ENCODE results near the gene CCNF. TPM values are rescaled to one million over a fixed set of nuclear protein-coding genes. Genes with fewer than 3 reads are reported as not detected.

Gene CCNF
- total and polyA plus RNA-seq, 9 of the 15 experiments (the other 6 are each of a cell fraction or from before 2014, with no cell fraction given) = 4.1 to 70.1 (median 29.5) TPM

GRCh38 chr16:2497695-2498484, 68.6 kb downstream of the CCNF start:
- H3K79me2 ChIP-seq (ENCODE audit: control insufficient read depth, insufficient read depth, low read length) = peaks cover 22% of the 10 kb centered on the region
- in situ Hi-C loops (cut with MboI) = no loop called here
- H4K20me1 ChIP-seq (replicated peaks; ENCODE audit: control insufficient read depth, insufficient read depth, low read length) = peaks cover 7% of the 10 kb centered on the region
- CTCF ChIA-PET (ENCODE audit: low intra/inter-chr PET ratio) = no interaction called here
- H3K4me2 ChIP-seq (ENCODE audit: insufficient read depth, low read length) = peak overlapping the region; percentile 57; the same call in 1 of the 2 replicates
- intact Hi-C loops (cut with micrococcal nuclease) = loop anchor here (5.0 kb wide), 1 partner anchor 301 kb away; the partner anchor contains the start of gene CASKIN1
- no TSS peak for BruUV-seq (replicated peaks)
- no peak overlapping the region for H3K4me3 ChIP-seq
- peak overlapping the region; percentile 27; the same call in 1 of the 3 replicates for H3K27ac ChIP-seq (ENCODE audit: extremely low read depth, low read depth, low read length)
- H3K27me3 ChIP-seq (ENCODE audit: control insufficient read depth in 2 of 2, insufficient read depth in 2 of 2, low read length in 2 of 2) = no peaks in the 10 kb centered on the region
- WGBS (ENCODE audit: insufficient coverage, low coverage, missing lambda C conversion rate) = 86% methylated on average over 19 of the region's 26 CpGs
- POLR2A ChIA-PET = interaction anchor here (1.5 kb wide), 1 partner anchor 17 kb away, joined by 5 read pairs; the partner anchor contains the start of gene ATP6V0C
- FAIRE-seq = no peak
- no peak for TF ChIP-seq HNRNPK (IDR thresholded peaks at IDR 0.05; ENCODE audit: low read depth, low read length, poor library complexity, severe bottlenecking)
- no peak for TF ChIP-seq ETS1 (conservative IDR thresholded peaks at IDR 0.05; ENCODE audit: control insufficient read depth, low read depth, low read length)
- no peak for TF ChIP-seq KLF16 (IDR thresholded peaks at IDR 0.05)
- no peak for TF ChIP-seq NFIC (IDR thresholded peaks at IDR 0.05)
- TF ChIP-seq IRF9 (tag; IDR thresholded peaks at IDR 0.05) = no peak
- no peak for TF ChIP-seq MTA2 (IDR thresholded peaks at IDR 0.05; ENCODE audit: low read depth)
- TF ChIP-seq MTA1 (IDR thresholded peaks at IDR 0.05; ENCODE audit: borderline replicate concordance) = no peak
- TF ChIP-seq FOXJ2 (tag; IDR thresholded peaks at IDR 0.05) = no peak
- no peak for TF ChIP-seq TRIM28 (IDR thresholded peaks at IDR 0.05)
- TF ChIP-seq ARID2 (IDR thresholded peaks at IDR 0.05) = no peak
- no peak for TF ChIP-seq NR4A1 (CRISPR knock-in tag; IDR thresholded peaks at IDR 0.05)
- TF ChIP-seq NR4A1 (tag; IDR thresholded peaks at IDR 0.05) = no peak
- no peak for TF ChIP-seq MYBL2 (IDR thresholded peaks at IDR 0.05; ENCODE audit: low read depth)
- no peak for TF ChIP-seq MYBL2 (CRISPR knock-in tag; IDR thresholded peaks at IDR 0.05; ENCODE audit: borderline replicate concordance)
- 0 out of 2 replicates have a peak, but pooled peaks have one; percentile 4 for TF ChIP-seq TFAP4 (CRISPR knock-in tag; IDR thresholded peaks at IDR 0.05; ENCODE audit: borderline replicate concordance)
- TF ChIP-seq YY1 (IDR thresholded peaks at IDR 0.05; ENCODE audit: borderline replicate concordance in 1 of 3, control insufficient read depth in 1 of 3, extremely low read depth in 1 of 3, insufficient read depth in 3 of 3, insufficient read length in 1 of 3, insufficient replicate concordance in 2 of 3, low read depth in 1 of 3, low read length in 2 of 3) = no peak
- TF ChIP-seq ATF7 (IDR thresholded peaks at IDR 0.05) = no peak
- no peak for TF ChIP-seq ZNF785 (CRISPR knock-in tag; IDR thresholded peaks at IDR 0.05)
- no peak for TF ChIP-seq NR2C2 (CRISPR knock-in tag; IDR thresholded peaks at IDR 0.05)
- TF ChIP-seq NR2C2 (tag; IDR thresholded peaks at IDR 0.05) = peak; percentile 42; the same call in 1 of the 2 replicates
- H3K36me3 ChIP-seq (ENCODE audit: control insufficient read depth, insufficient read depth, low read length) = peaks cover 68% of the 10 kb centered on the region; the same call in 2 of the 3 replicates
- H3K9me3 ChIP-seq (replicated peaks; ENCODE audit: control insufficient read depth, insufficient read depth, low read depth, low read length) = no peaks in the 10 kb centered on the region
- H3K4me1 ChIP-seq (replicated peaks in 1 of 2; ENCODE audit: control insufficient read depth in 2 of 2, insufficient read depth in 2 of 2, low read length in 2 of 2) = peaks cover 22 to 72% of the 10 kb centered on the region in 2 experiments
- H3K9ac ChIP-seq (ENCODE audit: insufficient read depth in 1 of 2, low read depth in 2 of 2, low read length in 2 of 2) = peak overlapping the region in 1 of 2 experiments; percentile 83; a peak in 2 of 4 replicates
- DNase-seq (ENCODE audit: extremely low read depth in 1 of 4, low spot score in 3 of 4) = no peak
- no peaks in the 10 kb centered on the region for H3K9me1 ChIP-seq (ENCODE audit: control insufficient read depth, insufficient read depth, low read length)
- H2AFZ ChIP-seq (ENCODE audit: low read depth, low read length) = no peak overlapping the region
- ATAC-seq = no peak

All from K562 (cell line).